HepG2 (cell line): ENCODE results near the gene POC1A. TPM values are rescaled to one million over a fixed set of nuclear protein-coding genes. Genes with fewer than 3 reads are reported as not detected.

Source experiments
- ATAC-seq: fragments of 200-7000 bp; cut with Tn5 transposase; 3 replicates; pipeline ENCODE4 v1.9.1; 2020; ENCODE audit warnings: mild to moderate bottlenecking, moderate library complexity
- BruUV-seq: library from RNA; stranded (reverse); fragments of 400-500 nt; replicated peaks from 2 replicates; lab custom pipeline; 2021; lab: Mats Ljungman, UMichigan
- CTCF ChIA-PET: fragments of 300-600 bp; formaldehyde crosslinking; extraction: SDS; loops from one replicate; lab custom pipeline; 2021; ENCODE audit warnings: low total read pairs, inconsistent platforms, low intra/inter-chr PET ratio; lab: Yijun Ruan, JAX
- POLR2A ChIA-PET: fragments of 350-600 bp; sonication (Branson Sonifier 250); formaldehyde crosslinking; loops from one replicate; lab custom pipeline; 2020; ENCODE audit warnings: antibody characterized with exemption, inconsistent platforms; lab: Yijun Ruan, JAX
- DNase-seq: peaks from one replicate; pipeline ENCODE4 v3.0.0-alpha.2; 2015; ENCODE audit warnings: low spot score
- FAIRE-seq: peaks from 3 replicates; lab custom pipeline; 2011; peaks lifted over from hg19 to GRCh38; lab: Jason Lieb, UNC
- H2AFZ ChIP-seq: one replicate; pipeline ENCODE4 v1.6.1; 2011; ENCODE audit warnings: low read length, inconsistent platforms
- H3K27ac ChIP-seq: fragments of 300-600 bp; 3 replicates; pipeline ENCODE4 v1.8.0; 2011; ENCODE audit warnings: mixed run types, mild to moderate bottlenecking, mixed read lengths, low read length, inconsistent platforms; ENCODE audit not compliant: insufficient read depth; ENCODE audit errors: extremely low read length
- H3K27me3 ChIP-seq, 2 experiments: fragments of 200-600 bp in 1 of 2; 2 replicates in 1 of 2; 3 replicates in 1 of 2; pipeline versions ENCODE4 v1.6.0 to v1.8.0; 2011; ENCODE audit warnings: low read length in 2 of 2, mild to moderate bottlenecking in 2 of 2, moderate library complexity in 2 of 2, inconsistent platforms in 1 of 2; ENCODE audit not compliant: insufficient read depth in 2 of 2, control insufficient read depth in 1 of 2
- H3K36me3 ChIP-seq, 2 experiments: fragments of 200-600 bp in 1 of 2; replicated peaks in 1 of 2; 2 replicates in 1 of 2; 3 replicates in 1 of 2; pipeline versions ENCODE4 v1.5.1 to v1.8.0; 2011; ENCODE audit warnings: low read length in 2 of 2, inconsistent platforms in 1 of 2; ENCODE audit not compliant: insufficient read depth in 2 of 2, control insufficient read depth in 1 of 2
- H3K4me1 ChIP-seq: 2 replicates; pipeline ENCODE4 v1.5.1; 2012; ENCODE audit warnings: low read length, inconsistent platforms; ENCODE audit not compliant: insufficient read depth
- H3K4me2 ChIP-seq: 2 replicates; pipeline ENCODE4 v1.6.0; 2011; ENCODE audit warnings: low read depth, low read length, inconsistent platforms
- H3K4me3 ChIP-seq, 3 experiments: fragments of 200-600 bp in 1 of 3; sonication (generic), shearing (Covaris generic) in 1 of 3; replicated peaks in 1 of 3; 2 replicates each; pipeline ENCODE4 v1.5.1; 2011 to 2016; ENCODE audit warnings: low read length in 3 of 3, inconsistent platforms in 2 of 3, low read depth in 2 of 3, mild to moderate bottlenecking in 2 of 3, control low read depth in 1 of 3, mixed read lengths in 1 of 3; ENCODE audit not compliant: insufficient read depth in 1 of 3
- H3K79me2 ChIP-seq: one replicate; pipeline ENCODE4 v1.6.1; 2011; ENCODE audit warnings: low read length, inconsistent platforms; ENCODE audit not compliant: insufficient read depth
- H3K9ac ChIP-seq: 2 replicates; pipeline ENCODE4 v1.6.0; 2011; ENCODE audit warnings: mild to moderate bottlenecking, low read depth, low read length, inconsistent platforms; ENCODE audit not compliant: insufficient read depth
- H3K9me3 ChIP-seq: 2 replicates; pipeline ENCODE4 v1.5.1; 2012; ENCODE audit warnings: mild to moderate bottlenecking, low read length
- H4K20me1 ChIP-seq: 2 replicates; pipeline ENCODE4 v1.6.0; 2011; ENCODE audit warnings: inconsistent platforms, mild to moderate bottlenecking, low read length, moderate library complexity; ENCODE audit not compliant: insufficient read depth
- ARNT ChIP-seq: fragments of 450-650 bp; IDR thresholded peaks from 2 replicates; pipeline ENCODE4 v1.6.1; 2017
- CBFB ChIP-seq: sonication (generic); formaldehyde crosslinking; IDR thresholded peaks from 2 replicates; pipeline ENCODE4 v1.4.0; 2020; ENCODE audit warnings: missing genetic modification reagents
- FOXM1 ChIP-seq: sonication (generic); formaldehyde crosslinking; IDR thresholded peaks from 2 replicates; pipeline ENCODE4 v1.5.0; 2020; ENCODE audit warnings: missing genetic modification reagents
- SMC3 ChIP-seq: IDR thresholded peaks from 2 replicates; pipeline ENCODE4 v1.6.1; 2011; ENCODE audit warnings: low read length, improper control_type of control experiment
- ZFP1 ChIP-seq: IDR thresholded peaks from 2 replicates; pipeline ENCODE4 v1.6.1; 2016
- ZNF3 ChIP-seq: IDR thresholded peaks from 2 replicates; pipeline ENCODE4 v1.7.0; 2017; ENCODE audit warnings: inconsistent platforms
- ZNF770 ChIP-seq: sonication (generic); formaldehyde crosslinking; IDR thresholded peaks from 2 replicates; pipeline ENCODE4 v1.5.0; 2020; ENCODE audit warnings: mild to moderate bottlenecking, missing genetic modification reagents
- ZSCAN22 ChIP-seq: sonication (generic); formaldehyde crosslinking; IDR thresholded peaks from 2 replicates; pipeline ENCODE4 v1.4.0; 2020; ENCODE audit warnings: mild to moderate bottlenecking, missing genetic modification reagents
- WGBS: methylation state at CpG from one replicate; pipeline ENCODE4 v1.1.6; 2017; ENCODE audit warnings: low lambda C conversion rate; 5-methylcytosine and 5-hydroxymethylcytosine counted together
- in situ Hi-C: cut with HindIII; loops from 2 replicates; pipeline ENCODE4 v1.10.0; 2017; ENCODE audit warnings: low pct_unique_long_range_greater_than_20kb; ENCODE audit not compliant: extremely low pct_ligation_motif_present
- intact Hi-C: fragments of 100-400 bp; cut with micrococcal nuclease; formaldehyde crosslinking; loops from one replicate; pipeline ENCODE4 v1.10.0; 2022; ENCODE audit not compliant: unreplicated experiment
- polyA plus RNA-seq, 8 experiments: library from polyadenylated mRNA; depleted of rRNA in 3 of 8; stranded (reverse) in 7 of 8; unstranded in 1 of 8; fragments of >200 nt; fragmentation: Illumina TruSeq in 4 of 8; extraction: Trizol in 4 of 8; gene quantifications; 2 replicates each; pipeline versions ENCODE4 v1.2.1 to v1.2.3, GENCODE V29; 2011 to 2016; ENCODE audit warnings: low read depth in 4 of 8, missing spikeins in 1 of 8, mixed read lengths in 1 of 8; ENCODE audit not compliant: insufficient read depth in 1 of 8
- total RNA-seq, 5 experiments: library from RNA; depleted of rRNA; stranded (reverse); fragments of >200 nt; fragmentation: Illumina TruSeq; extraction: Trizol; gene quantifications; 2 replicates each; pipeline ENCODE4 v1.2.3, GENCODE V29; 2016; ENCODE audit warnings: low read depth in 1 of 5

The POC1A gene
- total and polyA plus RNA-seq, 2 of the 13 experiments (the other 11 are each of a cell fraction or from before 2014, with no cell fraction given) = 14.6 to 20.0 TPM

GRCh38 chr3:52193065-52193464 lies 38.8 kb upstream of the POC1A start (continued):
- no peak for TF ChIP-seq ZNF770
- TF ChIP-seq CBFB = no peak
- TF ChIP-seq ZFP1 (CRISPR knock-in tag) = no peak
- TF ChIP-seq FOXM1 (CRISPR knock-in tag) = no peak

GRCh38 chr3:52191663-52192062 lies 37.4 kb upstream of the POC1A start:
- POLR2A ChIA-PET = interaction anchor here (1.6 kb wide), 1 partner anchor 10 kb away, joined by 3 read pairs; no protein-coding TSS in a partner anchor
- CTCF ChIA-PET = no interaction called here

More at GRCh38 chr3:52191663-52192062, 37.4 kb upstream of the POC1A start:
- Histone ChIP-seq H3K36me3 (no peaks in the 10 kb centered on the region), H4K20me1 (no peaks in the 10 kb centered on the region), H3K79me2 (no peaks in the 10 kb centered on the region)
- DNase-seq (no peak), ATAC-seq (no peak)
- WGBS = 23% methylated on average over 4 of the region's 4 CpGs
- no peak for TF ChIP-seq ARNT
- TF ChIP-seq ZNF3 (CRISPR knock-in tag) = no peak
- TF ChIP-seq SMC3 = no peak
- no peak for TF ChIP-seq ZSCAN22 (CRISPR knock-in tag)
- TF ChIP-seq, all 625 proteins: peak for 0
- Histone ChIP-seq H3K4me2 (no peak overlapping the region), H3K27me3 (peaks cover 0 to 8% of the 10 kb centered on the region in 2 experiments; a peak in 1 of 5 replicates), H2AFZ (no peak overlapping the region), H3K4me3 (no peak overlapping the region), H3K9ac (no peak overlapping the region), H3K4me1 (peaks cover 51% of the 10 kb centered on the region), H3K9me3 (no peaks in the 10 kb centered on the region), H3K27ac (no peak overlapping the region)
- intact Hi-C loops (no loop called here), in situ Hi-C loops (no loop called here)
- BruUV-seq = no TSS peak
- FAIRE-seq = no peak
